HL-60 (cell line): ENCODE measurements around the gene OVCA2.

Source experiments
- CTCF ChIP-seq: IDR thresholded peaks from one replicate; pipeline ENCODE4 v1.5.1; 2011; ENCODE audit warnings: low read length, control low read depth, inconsistent platforms; ENCODE audit not compliant: insufficient read depth
- POLR2AphosphoS5 ChIP-seq: IDR thresholded peaks from 2 replicates; pipeline ENCODE4 v1.6.1; 2012; ENCODE audit warnings: low read depth
- SPI1 ChIP-seq: IDR thresholded peaks from 2 replicates; pipeline ENCODE4 v1.6.1; 2012; ENCODE audit warnings: low read depth, mild to moderate bottlenecking, borderline replicate concordance

GRCh38 chr17:2064147-2064489 lies 22.3 kb downstream of the OVCA2 start:
- TF ChIP-seq CTCF (no peak), SPI1 (no peak), POLR2AphosphoS5 (no peak)
